WTC11 (cell line): ENCODE data around the gene RASL10A. TPM values are rescaled to one million over a fixed set of nuclear protein-coding genes. Genes with fewer than 3 reads are reported as not detected.

Experiments used
- ATAC-seq: fragments of 200-7000 bp; cut with Tn5 transposase; 2 replicates; pipeline ENCODE4 v1.10.0; 2021; ENCODE audit warnings: mild to moderate bottlenecking, moderate library complexity
- CTCF ChIA-PET: fragments of 300-600 bp; sonication (Branson Sonifier 250); formaldehyde crosslinking; loops from one replicate; lab custom pipeline; 2021; ENCODE audit warnings: antibody characterized with exemption; lab: Charles Lee
- POLR2A ChIA-PET: fragments of 350-600 bp; sonication (Branson Sonifier 250); formaldehyde crosslinking; loops from one replicate; lab custom pipeline; 2021; ENCODE audit warnings: antibody characterized with exemption; lab: Charles Lee
- DNase-seq: peaks from one replicate; pipeline ENCODE4 v3.0.0; 2021; ENCODE audit warnings: low spot score
- H3K27ac Mint-ChIP-seq: 2 replicates; pipeline ENCODE4 v1.8.0; 2021; ENCODE audit warnings: mixed read lengths
- H3K27me3 Mint-ChIP-seq: 2 replicates; pipeline ENCODE4 v1.8.0; 2021; ENCODE audit warnings: low read depth, mild to moderate bottlenecking, moderate library complexity, mixed read lengths
- H3K36me3 Mint-ChIP-seq: 2 replicates; pipeline ENCODE4 v1.8.0; 2021; ENCODE audit warnings: mixed read lengths
- H3K4me1 Mint-ChIP-seq: 2 replicates; pipeline ENCODE4 v1.8.0; 2022; ENCODE audit warnings: mixed read lengths
- H3K4me3 Mint-ChIP-seq: 2 replicates; pipeline ENCODE4 v1.8.0; 2021; ENCODE audit warnings: mild to moderate bottlenecking, moderate library complexity, mixed read lengths
- H3K9me3 Mint-ChIP-seq: 2 replicates; pipeline ENCODE4 v1.8.0; 2021; ENCODE audit warnings: mixed read lengths
- FOXP1 ChIP-seq: sonication (generic); formaldehyde crosslinking; IDR thresholded peaks from 2 replicates; pipeline ENCODE4 v1.8.0; 2022; ENCODE audit warnings: missing genetic modification reagents, mild to moderate bottlenecking, moderate library complexity, borderline replicate concordance
- KAT7 ChIP-seq: sonication (generic); formaldehyde crosslinking; IDR thresholded peaks from 2 replicates; pipeline ENCODE4 v1.8.1; 2023; ENCODE audit warnings: missing genetic modification reagents, mild to moderate bottlenecking, borderline replicate concordance
- NFE2L1 ChIP-seq: sonication (generic); formaldehyde crosslinking; IDR thresholded peaks from 2 replicates; pipeline ENCODE4 v1.8.1; 2023; ENCODE audit warnings: missing genetic modification reagents
- NFYB ChIP-seq: sonication (generic); formaldehyde crosslinking; conservative IDR thresholded peaks from 2 replicates; pipeline ENCODE4 v1.8.0; 2022; ENCODE audit warnings: low read depth, missing genetic modification reagents
- NR3C1 ChIP-seq: sonication (generic); formaldehyde crosslinking; conservative IDR thresholded peaks from 2 replicates; pipeline ENCODE4 v1.8.1; 2023; ENCODE audit warnings: low read depth, mild to moderate bottlenecking, missing genetic modification reagents
- RELA ChIP-seq: sonication (generic); formaldehyde crosslinking; IDR thresholded peaks from 2 replicates; pipeline ENCODE4 v1.8.1; 2022; ENCODE audit warnings: missing genetic modification reagents, mild to moderate bottlenecking, borderline replicate concordance
- ZBTB21 ChIP-seq: sonication (generic); formaldehyde crosslinking; IDR thresholded peaks from 2 replicates; pipeline ENCODE4 v1.8.1; 2023; ENCODE audit warnings: mild to moderate bottlenecking, missing genetic modification reagents, borderline replicate concordance
- ZNF263 ChIP-seq: sonication (generic); formaldehyde crosslinking; IDR thresholded peaks from 2 replicates; pipeline ENCODE4 v1.8.1; 2022; ENCODE audit warnings: low read depth, mild to moderate bottlenecking, moderate library complexity, missing genetic modification reagents
- total RNA-seq: library from RNA; stranded (reverse); gene quantifications from 3 replicates; pipeline ENCODE4 v1.2.3, GENCODE V29; 2021
- TF ChIP-seq, protein P1 (sequence below): sonication (generic); formaldehyde crosslinking; IDR thresholded peaks from 2 replicates; pipeline ENCODE4 v1.8.1; 2023; ENCODE audit warnings: mild to moderate bottlenecking, missing genetic modification reagents, borderline replicate concordance
- TF ChIP-seq, protein P2 (sequence below): fragments of 250-450 bp; sonication (Bioruptor Pico); IDR thresholded peaks from 2 replicates; pipeline ENCODE4 v1.9.0; 2021; ENCODE audit warnings: mild to moderate bottlenecking
- TF ChIP-seq, protein P3 (sequence below): fragments of 250-450 bp; sonication (Bioruptor Pico); IDR thresholded peaks from 2 replicates; pipeline ENCODE4 v1.9.0; 2021; ENCODE audit warnings: mild to moderate bottlenecking
- TF ChIP-seq, protein P4 (sequence below): sonication (generic); formaldehyde crosslinking; IDR thresholded peaks from 2 replicates; pipeline ENCODE4 v1.8.1; 2022; ENCODE audit warnings: missing genetic modification reagents, borderline replicate concordance
- TF ChIP-seq, protein P5 (sequence below): sonication (generic); formaldehyde crosslinking; IDR thresholded peaks from 2 replicates; pipeline ENCODE4 v1.8.0; 2023; ENCODE audit warnings: missing genetic modification reagents, mild to moderate bottlenecking, borderline replicate concordance
- TF ChIP-seq, protein P6 (sequence below): sonication (generic); formaldehyde crosslinking; IDR thresholded peaks from 2 replicates; pipeline ENCODE4 v1.8.1; 2023; ENCODE audit warnings: mild to moderate bottlenecking, missing genetic modification reagents
- TF ChIP-seq, protein P7 (sequence below): fragments of 250-450 bp; sonication (Bioruptor Pico); conservative IDR thresholded peaks from 2 replicates; pipeline ENCODE4 v1.9.0; 2021; ENCODE audit warnings: mild to moderate bottlenecking
- TF ChIP-seq, protein P8 (sequence below): fragments of 250-450 bp; sonication (Bioruptor Pico); IDR thresholded peaks from 2 replicates; pipeline ENCODE4 v1.8.0; 2021; ENCODE audit warnings: mild to moderate bottlenecking

Gene RASL10A
- total RNA-seq, 1 experiment from 2014 or later: 1.6 TPM

DNA sequence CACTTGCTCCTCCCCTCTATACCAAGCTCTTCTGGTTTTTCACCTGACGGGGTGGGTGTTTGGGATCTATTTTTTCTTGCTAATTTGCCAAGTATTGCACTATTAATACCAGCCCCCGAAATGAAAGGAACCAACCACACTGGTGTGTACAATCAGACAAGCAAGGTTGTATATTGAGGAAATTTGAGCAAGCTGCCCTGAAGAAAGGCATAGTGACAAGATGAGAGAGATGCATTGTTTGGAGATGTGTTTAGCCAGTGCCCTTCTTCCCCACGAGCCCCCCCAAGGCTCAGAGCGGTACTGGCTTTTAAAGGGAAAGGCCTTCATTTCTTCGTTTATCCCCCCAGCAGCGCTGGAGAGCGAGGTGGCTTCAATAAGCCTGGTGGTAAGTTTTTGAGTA lies 24.3 kb downstream of the RASL10A start:
- TF ChIP-seq, protein P1, sequence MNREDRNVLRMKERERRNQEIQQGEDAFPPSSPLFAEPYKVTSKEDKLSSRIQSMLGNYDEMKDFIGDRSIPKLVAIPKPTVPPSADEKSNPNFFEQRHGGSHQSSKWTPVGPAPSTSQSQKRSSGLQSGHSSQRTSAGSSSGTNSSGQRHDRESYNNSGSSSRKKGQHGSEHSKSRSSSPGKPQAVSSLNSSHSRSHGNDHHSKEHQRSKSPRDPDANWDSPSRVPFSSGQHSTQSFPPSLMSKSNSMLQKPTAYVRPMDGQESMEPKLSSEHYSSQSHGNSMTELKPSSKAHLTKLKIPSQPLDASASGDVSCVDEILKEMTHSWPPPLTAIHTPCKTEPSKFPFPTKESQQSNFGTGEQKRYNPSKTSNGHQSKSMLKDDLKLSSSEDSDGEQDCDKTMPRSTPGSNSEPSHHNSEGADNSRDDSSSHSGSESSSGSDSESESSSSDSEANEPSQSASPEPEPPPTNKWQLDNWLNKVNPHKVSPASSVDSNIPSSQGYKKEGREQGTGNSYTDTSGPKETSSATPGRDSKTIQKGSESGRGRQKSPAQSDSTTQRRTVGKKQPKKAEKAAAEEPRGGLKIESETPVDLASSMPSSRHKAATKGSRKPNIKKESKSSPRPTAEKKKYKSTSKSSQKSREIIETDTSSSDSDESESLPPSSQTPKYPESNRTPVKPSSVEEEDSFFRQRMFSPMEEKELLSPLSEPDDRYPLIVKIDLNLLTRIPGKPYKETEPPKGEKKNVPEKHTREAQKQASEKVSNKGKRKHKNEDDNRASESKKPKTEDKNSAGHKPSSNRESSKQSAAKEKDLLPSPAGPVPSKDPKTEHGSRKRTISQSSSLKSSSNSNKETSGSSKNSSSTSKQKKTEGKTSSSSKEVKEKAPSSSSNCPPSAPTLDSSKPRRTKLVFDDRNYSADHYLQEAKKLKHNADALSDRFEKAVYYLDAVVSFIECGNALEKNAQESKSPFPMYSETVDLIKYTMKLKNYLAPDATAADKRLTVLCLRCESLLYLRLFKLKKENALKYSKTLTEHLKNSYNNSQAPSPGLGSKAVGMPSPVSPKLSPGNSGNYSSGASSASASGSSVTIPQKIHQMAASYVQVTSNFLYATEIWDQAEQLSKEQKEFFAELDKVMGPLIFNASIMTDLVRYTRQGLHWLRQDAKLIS (CRISPR knock-in tag): no peak
- TF ChIP-seq, protein P2, sequence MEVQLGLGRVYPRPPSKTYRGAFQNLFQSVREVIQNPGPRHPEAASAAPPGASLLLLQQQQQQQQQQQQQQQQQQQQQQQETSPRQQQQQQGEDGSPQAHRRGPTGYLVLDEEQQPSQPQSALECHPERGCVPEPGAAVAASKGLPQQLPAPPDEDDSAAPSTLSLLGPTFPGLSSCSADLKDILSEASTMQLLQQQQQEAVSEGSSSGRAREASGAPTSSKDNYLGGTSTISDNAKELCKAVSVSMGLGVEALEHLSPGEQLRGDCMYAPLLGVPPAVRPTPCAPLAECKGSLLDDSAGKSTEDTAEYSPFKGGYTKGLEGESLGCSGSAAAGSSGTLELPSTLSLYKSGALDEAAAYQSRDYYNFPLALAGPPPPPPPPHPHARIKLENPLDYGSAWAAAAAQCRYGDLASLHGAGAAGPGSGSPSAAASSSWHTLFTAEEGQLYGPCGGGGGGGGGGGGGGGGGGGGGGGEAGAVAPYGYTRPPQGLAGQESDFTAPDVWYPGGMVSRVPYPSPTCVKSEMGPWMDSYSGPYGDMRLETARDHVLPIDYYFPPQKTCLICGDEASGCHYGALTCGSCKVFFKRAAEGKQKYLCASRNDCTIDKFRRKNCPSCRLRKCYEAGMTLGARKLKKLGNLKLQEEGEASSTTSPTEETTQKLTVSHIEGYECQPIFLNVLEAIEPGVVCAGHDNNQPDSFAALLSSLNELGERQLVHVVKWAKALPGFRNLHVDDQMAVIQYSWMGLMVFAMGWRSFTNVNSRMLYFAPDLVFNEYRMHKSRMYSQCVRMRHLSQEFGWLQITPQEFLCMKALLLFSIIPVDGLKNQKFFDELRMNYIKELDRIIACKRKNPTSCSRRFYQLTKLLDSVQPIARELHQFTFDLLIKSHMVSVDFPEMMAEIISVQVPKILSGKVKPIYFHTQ: no peak
- no peak for TF ChIP-seq FOXP1 (CRISPR knock-in tag)
- TF ChIP-seq, protein P3, sequence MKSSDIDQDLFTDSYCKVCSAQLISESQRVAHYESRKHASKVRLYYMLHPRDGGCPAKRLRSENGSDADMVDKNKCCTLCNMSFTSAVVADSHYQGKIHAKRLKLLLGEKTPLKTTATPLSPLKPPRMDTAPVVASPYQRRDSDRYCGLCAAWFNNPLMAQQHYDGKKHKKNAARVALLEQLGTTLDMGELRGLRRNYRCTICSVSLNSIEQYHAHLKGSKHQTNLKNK (CRISPR knock-in tag): no peak
- TF ChIP-seq, protein P4, sequence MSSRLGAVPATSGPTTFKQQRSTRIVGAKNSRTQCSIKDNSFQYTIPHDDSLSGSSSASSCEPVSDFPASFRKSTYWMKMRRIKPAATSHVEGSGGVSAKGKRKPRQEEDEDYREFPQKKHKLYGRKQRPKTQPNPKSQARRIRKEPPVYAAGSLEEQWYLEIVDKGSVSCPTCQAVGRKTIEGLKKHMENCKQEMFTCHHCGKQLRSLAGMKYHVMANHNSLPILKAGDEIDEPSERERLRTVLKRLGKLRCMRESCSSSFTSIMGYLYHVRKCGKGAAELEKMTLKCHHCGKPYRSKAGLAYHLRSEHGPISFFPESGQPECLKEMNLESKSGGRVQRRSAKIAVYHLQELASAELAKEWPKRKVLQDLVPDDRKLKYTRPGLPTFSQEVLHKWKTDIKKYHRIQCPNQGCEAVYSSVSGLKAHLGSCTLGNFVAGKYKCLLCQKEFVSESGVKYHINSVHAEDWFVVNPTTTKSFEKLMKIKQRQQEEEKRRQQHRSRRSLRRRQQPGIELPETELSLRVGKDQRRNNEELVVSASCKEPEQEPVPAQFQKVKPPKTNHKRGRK: no peak
- no peak for TF ChIP-seq ZNF263 (CRISPR knock-in tag)
- TF ChIP-seq, protein P5, sequence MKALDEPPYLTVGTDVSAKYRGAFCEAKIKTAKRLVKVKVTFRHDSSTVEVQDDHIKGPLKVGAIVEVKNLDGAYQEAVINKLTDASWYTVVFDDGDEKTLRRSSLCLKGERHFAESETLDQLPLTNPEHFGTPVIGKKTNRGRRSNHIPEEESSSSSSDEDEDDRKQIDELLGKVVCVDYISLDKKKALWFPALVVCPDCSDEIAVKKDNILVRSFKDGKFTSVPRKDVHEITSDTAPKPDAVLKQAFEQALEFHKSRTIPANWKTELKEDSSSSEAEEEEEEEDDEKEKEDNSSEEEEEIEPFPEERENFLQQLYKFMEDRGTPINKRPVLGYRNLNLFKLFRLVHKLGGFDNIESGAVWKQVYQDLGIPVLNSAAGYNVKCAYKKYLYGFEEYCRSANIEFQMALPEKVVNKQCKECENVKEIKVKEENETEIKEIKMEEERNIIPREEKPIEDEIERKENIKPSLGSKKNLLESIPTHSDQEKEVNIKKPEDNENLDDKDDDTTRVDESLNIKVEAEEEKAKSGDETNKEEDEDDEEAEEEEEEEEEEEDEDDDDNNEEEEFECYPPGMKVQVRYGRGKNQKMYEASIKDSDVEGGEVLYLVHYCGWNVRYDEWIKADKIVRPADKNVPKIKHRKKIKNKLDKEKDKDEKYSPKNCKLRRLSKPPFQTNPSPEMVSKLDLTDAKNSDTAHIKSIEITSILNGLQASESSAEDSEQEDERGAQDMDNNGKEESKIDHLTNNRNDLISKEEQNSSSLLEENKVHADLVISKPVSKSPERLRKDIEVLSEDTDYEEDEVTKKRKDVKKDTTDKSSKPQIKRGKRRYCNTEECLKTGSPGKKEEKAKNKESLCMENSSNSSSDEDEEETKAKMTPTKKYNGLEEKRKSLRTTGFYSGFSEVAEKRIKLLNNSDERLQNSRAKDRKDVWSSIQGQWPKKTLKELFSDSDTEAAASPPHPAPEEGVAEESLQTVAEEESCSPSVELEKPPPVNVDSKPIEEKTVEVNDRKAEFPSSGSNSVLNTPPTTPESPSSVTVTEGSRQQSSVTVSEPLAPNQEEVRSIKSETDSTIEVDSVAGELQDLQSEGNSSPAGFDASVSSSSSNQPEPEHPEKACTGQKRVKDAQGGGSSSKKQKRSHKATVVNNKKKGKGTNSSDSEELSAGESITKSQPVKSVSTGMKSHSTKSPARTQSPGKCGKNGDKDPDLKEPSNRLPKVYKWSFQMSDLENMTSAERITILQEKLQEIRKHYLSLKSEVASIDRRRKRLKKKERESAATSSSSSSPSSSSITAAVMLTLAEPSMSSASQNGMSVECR: no peak
- no peak for TF ChIP-seq NR3C1 (CRISPR knock-in tag)
- no peak for TF ChIP-seq ZBTB21
- no peak for TF ChIP-seq RELA (CRISPR knock-in tag)
- TF ChIP-seq, protein P6, sequence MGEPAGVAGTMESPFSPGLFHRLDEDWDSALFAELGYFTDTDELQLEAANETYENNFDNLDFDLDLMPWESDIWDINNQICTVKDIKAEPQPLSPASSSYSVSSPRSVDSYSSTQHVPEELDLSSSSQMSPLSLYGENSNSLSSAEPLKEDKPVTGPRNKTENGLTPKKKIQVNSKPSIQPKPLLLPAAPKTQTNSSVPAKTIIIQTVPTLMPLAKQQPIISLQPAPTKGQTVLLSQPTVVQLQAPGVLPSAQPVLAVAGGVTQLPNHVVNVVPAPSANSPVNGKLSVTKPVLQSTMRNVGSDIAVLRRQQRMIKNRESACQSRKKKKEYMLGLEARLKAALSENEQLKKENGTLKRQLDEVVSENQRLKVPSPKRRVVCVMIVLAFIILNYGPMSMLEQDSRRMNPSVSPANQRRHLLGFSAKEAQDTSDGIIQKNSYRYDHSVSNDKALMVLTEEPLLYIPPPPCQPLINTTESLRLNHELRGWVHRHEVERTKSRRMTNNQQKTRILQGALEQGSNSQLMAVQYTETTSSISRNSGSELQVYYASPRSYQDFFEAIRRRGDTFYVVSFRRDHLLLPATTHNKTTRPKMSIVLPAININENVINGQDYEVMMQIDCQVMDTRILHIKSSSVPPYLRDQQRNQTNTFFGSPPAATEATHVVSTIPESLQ (CRISPR knock-in tag): no peak
- TF ChIP-seq, protein P7, sequence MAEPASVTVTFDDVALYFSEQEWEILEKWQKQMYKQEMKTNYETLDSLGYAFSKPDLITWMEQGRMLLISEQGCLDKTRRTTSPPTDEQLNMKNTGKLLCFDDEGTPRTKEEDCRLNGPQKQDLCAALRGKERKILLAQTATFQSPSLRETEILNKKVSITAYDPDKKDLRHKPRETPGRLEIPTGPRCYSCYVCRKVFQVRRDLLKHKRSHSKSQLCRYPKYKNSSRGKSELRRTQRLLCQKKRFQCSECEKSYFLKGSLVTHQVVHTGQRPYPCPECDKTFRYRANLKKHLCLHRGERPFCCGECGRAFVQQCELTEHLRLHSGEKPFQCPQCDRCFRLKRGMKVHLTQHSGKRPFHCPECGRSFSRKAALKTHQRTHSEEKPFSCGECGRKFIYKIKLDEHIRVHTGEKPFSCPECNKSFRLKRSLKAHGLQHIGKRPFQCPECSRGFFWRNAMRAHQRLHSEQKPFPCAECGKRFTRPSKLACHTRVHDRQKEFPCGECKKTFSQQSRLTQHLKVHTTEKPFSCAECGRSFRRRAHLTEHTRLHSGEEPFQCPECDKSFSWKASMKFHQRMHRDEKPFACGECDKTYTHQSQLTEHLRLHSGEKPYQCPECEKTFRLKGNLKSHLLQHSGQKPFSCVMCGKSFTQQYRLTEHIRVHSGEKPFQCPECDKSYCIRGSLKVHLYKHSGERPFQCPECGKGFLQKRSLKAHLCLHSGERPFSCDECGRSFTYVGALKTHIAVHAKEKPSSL (CRISPR knock-in tag): no peak
- TF ChIP-seq, protein P8, sequence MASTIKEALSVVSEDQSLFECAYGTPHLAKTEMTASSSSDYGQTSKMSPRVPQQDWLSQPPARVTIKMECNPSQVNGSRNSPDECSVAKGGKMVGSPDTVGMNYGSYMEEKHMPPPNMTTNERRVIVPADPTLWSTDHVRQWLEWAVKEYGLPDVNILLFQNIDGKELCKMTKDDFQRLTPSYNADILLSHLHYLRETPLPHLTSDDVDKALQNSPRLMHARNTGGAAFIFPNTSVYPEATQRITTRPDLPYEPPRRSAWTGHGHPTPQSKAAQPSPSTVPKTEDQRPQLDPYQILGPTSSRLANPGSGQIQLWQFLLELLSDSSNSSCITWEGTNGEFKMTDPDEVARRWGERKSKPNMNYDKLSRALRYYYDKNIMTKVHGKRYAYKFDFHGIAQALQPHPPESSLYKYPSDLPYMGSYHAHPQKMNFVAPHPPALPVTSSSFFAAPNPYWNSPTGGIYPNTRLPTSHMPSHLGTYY (CRISPR knock-in tag): no peak
- no peak for TF ChIP-seq NFE2L1 (CRISPR knock-in tag)
- TF ChIP-seq NFYB (CRISPR knock-in tag): no peak
- TF ChIP-seq KAT7: no peak
- TF ChIP-seq, all 79 proteins: peak for 0
- Mint-ChIP-seq H3K9me3 (no peaks in the 10 kb centered on the region), H3K4me1 (no peaks in the 10 kb centered on the region), H3K36me3 (peaks cover 97% of the 10 kb centered on the region), H3K4me3 (no peak overlapping the region), H3K27me3 (no peaks in the 10 kb centered on the region), H3K27ac (no peak overlapping the region; the same call in 1 of the 2 replicates)
- no peak for DNase-seq
- ChIA-PET CTCF (interaction anchor here (0.5 to 1.1 kb wide), 2 partner anchors 10 to 22 kb away, joined by 3 to 5 read pairs; no protein-coding TSS in a partner anchor), POLR2A (no interaction called here)
- peak; percentile 40; the same call in 1 of the 2 replicates for ATAC-seq
